HG03520 (cell line): ENCODE data around the gene MTRFR.

ENCODE experiments used
- ATAC-seq: cut with Tn5 transposase; IDR thresholded peaks from one replicate; pipeline ENCODE4 v1.9.1; 2021; ENCODE audit warnings: mild to moderate bottlenecking, moderate library complexity; ENCODE audit not compliant: unreplicated experiment

The MTRFR gene

DNA sequence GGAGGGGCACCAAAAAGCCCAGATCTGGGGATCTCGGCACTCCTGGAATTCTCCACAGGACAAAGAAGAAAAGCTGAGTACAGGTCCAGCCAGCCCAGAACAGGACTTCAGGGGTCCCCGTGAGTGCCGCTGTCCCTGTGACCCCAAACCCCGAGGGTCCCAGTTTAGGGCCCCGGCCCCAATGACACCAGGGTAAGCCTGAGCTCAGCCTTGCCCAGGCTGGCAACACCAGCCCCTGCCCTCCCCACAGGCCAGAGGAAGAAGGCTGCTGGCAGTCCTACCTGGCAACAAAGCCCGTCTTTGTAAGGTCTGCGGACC is 36.6 kb downstream of the MTRFR start:
- no peak for ATAC-seq

DNA sequence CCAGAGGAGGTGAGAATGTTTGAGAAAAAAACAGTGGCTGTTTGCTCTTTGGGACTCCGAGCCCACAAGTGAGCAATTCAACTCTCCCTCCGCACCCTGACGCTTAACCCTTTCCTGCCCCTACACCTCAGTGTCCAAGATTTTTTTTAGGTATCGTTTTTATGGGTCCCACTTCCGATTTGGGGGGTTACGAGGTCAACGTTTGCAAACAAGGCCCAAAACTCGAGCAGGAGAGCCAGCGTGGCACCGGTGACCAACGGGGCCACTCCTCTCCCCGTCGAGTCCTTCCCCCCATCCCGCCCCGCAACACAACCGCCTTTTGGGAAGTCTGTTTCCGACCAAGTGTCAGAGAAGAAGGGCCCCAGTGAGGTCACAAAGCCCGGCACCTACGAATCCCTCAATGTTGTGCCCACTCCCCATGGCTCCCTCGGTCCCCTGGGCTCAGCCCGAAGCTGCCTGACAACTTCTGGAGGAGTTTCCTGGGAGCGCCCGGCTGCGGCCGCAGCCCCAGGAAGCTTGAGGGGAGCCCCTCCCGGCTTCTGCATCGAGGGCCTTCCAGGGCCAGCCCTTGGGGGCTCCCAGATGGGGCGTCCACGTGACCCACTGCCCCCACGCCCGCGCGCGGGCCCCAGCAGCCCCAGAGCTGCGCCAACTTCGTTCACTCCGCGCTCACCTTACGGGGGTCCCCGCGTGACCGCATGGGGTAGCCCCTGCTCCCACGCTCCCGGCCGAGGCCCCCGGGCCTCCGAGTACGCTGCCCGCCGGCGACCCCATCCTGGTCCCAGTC is 37.2 kb downstream of the MTRFR start:
- no peak for ATAC-seq

DNA sequence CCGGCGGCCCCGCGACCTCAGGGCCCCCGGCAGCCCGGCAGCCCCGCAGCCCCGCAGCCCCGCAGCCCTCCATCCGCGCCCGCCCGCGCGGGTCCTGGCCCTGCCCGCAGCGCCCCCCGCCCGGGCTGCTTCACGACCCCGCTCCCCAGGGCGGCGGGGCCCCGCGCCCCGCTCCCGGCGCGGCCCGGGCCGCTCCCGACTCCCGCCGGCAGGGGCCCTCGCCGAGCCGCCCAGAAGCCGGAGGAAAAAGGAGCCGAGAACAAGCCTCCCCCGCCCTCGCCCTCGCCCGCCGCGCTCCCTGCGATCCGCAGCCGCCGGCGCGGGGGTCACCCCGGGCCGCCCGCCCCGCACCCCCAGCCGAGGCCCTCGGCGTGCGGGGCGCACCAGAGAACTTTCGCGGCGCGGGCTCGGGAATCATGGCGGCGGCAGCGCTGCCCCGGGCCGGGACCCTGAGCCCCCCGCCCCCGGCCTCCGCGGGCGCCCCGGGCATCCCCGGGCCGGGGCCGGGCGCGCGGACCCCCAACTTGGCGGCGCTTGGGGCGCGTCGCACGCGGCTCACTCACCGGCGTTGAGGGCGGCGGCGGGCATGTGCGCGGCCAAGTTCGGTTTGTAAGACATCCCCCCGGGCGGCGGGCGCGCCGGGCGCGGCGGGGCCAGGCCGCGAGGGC is 37.9 kb downstream of the MTRFR start:
- peak; percentile 43 for ATAC-seq

DNA sequence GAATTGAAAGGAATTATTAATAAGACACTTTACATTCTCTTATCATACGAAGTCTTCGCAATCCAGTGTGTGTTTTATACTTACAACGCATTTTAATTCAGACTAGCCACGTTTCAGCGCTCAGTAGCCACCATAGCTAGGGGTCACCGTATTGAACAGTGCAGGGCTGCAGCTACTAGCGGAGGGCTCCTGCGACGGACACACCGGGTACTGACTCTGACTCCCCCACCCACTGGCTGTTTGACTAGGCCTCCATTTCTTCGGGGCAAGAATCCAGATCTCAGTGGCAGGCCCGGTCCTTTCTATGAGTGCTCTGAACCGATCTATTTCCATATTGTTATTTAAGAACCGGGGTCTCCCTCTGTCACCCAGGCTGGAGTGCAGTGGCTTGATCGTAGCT is 39.9 kb downstream of the MTRFR start:
- ATAC-seq: no peak

DNA sequence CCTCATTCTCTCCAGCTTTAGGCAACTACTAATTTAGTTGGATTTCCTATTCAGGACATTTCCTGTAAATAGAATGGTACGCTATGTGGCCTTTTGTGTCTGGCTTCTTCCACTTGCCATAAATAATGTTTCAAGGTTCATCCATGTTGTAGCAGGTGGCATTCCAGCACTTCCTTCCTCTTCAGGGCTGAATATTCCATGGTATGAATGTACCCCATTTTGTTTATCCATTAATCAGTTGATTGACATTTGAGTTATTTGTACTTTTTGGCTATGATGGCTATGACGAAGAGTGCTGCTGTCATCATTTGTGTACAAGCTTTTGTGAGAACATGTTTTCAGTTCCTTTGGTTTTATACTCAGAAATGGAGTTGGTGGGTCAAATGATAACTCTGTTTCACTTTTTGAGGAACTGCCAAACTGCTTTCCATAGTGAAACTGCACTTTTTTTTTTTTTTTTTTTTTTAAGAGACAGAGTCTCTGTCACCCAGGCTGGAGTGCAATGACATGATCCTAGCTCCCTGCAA is 44.9 kb downstream of the MTRFR start:
- peak; percentile 76 for ATAC-seq

DNA sequence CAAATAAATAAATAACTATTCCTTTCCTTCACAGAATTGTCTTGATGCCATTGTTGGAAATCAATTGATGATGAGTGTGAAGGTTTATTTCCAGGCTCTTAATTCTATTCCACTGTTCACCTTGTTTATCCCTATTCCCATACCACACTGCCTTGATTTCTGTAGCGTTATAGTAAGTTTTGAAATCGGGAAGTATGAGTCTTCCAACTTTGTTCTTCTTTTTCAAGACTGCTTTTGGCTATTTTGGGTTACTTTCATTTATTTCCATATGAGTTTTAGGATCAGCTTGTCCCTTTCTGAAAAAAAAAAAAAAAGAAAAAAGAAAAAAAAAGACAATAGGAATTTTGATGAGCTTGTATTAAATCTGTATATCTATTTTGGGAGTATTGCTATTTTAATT is 47.7 kb downstream of the MTRFR start:
- ATAC-seq: no peak

DNA sequence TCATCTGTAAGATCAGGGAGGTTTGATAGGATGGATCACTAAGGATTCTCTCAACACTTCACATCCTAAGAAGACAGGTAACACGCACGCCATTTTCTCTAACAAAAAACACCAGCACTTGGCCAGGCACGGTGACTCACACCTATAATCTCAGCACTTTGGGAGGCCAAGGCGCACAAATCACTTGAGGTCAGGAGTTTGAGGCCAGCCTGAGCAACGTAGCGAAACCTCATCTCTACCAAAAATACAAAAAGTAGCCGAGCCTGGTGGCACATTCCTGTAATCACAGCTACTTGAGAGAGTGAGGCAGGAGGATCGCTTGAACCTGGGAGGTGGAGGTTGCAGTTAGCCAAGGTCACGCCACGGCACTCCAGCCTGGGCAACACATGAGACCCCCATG is 48.9 kb downstream of the MTRFR start:
- no peak for ATAC-seq

DNA sequence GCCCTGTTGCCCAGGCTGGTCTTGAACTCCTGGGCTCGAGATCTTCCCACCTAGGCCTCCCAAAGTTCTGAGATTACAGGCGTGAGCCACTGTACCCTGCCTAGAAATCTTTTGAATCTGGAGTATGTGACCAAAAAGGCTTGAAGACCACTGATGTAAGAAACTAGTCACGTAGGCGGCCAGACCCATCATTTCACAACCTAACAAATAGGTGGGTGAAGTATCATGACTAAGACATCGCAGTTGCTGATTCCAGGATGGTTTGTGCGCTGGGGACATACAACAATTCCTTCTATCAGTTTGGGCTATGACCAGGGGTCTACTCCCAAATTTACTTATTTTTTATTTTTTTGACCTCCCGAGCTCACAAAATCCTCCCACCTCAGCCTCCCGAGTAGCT is 50.2 kb downstream of the MTRFR start:
- ATAC-seq: no peak

DNA sequence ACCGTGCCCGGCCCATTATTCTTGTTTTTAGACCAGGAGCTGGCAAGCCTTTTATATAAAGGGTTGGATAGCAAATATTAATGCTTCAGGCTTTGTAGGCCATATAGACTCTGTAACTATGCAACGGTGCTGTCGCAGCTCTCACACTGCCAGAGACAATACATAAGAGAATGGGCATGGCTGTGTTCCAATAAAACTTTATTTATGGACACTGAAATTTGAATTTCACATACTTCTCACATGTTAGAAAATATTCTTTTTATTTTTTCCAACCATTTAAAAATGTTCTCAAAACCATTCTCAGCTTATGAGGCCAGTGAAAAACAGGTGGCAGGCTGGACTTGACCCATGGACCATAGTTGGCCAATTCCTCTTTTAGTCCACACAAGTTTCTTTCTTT is 51.4 kb downstream of the MTRFR start:
- no peak for ATAC-seq

DNA sequence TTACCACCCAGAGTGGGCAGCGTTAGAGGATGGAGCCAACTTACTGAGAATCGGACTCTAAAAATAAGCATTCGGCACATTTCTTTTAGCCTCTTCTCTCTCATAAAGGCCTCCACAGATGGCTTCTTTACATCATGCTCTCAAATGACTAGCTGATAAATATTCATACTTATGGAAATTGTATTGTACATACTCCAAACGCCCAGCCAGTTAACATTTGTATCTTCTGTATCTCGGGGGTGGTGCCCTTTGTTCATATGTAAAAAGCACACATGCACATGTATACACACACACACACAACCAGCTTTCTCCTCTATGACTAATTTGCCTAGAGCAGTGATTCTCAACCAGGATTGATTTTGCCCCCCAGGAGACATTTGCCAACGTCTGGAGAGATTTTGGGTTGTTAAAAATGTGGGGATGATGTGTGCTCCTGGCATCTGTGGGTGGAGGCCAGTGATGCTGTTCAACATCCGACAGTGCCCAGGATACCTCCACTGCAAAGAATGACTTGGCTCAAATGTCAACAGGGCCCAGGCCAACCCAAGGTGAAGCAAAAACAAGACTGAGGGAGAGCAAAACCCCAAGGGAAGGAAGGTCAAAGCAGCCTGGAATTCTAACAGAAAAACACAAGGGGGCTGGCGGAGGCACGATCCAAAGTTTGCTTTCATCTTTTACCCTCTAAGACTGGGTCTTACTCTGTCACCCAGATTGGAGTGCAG is 53.6 kb downstream of the MTRFR start:
- ATAC-seq: no peak

DNA sequence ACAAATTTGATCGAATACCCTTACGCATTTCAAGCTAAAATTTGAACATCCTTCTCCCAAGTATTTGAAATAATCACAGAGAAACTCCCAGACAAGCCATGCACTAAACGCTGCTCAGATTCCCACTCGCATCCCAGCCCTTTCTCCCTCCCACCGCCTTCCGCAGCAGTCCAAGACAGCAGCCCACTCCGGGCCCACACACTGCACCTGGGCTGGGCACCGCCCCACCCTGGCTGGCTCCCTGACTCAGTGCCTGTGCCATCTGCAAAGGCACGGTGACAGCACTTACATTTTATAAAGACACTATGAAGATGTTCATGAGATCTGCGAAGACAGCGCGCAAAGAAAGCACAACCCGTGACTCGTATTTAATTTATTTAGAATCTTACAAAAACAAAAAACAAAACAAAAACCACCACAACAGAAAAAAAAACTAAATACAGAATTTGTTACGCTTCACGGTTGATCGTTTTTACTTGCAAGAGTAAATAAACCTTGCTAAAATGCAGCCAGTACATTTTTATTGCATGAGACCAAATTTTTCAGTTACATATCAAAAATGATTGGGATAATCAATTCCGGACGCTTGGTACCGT is 55.6 kb downstream of the MTRFR start:
- no peak for ATAC-seq

DNA sequence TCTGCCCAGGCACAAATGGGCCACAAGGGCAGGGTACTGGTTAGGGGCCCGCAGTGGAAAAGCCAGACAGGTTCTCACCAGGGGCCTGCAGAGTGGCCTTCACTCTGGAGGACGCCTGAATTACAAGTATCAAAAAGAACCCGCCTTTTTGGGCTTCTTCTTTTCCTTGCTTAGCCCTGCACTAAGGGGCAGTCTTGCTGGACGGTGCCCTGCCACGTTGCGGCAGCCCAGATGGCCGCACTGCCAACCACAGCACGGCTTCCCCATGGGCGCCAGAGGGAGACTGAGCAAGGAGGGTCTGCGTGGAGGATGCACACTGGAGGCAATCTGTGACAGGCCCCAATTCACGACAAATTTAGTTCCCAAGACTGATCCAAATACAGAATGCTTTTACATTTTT is 56.7 kb downstream of the MTRFR start:
- no peak for ATAC-seq

DNA sequence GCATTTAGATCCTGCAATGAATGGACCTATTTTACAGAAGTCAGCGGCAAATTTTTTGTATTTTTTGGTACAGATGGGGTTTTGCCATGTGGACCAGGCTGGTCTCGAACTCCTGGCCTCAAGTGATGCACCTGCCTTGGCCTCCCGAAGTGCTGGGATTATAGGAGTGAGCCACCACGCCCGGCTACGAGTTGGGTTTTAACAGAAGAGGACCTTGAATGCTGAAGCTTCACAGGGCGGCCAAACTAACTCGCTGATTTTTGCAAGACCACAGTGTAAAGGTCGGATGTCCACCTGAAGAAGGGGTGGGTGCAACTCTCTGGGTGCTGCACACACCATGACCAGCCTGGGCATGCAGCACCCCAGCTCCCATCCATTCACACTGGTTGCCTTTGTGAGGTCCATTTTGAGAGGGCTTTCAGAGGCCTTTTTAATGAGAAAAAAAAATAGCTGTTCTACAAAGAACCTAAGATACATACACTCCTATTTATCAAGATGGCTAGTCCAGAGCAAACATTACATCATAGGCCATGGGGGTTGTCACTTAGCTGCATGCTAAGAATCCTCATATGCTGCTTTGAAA is 60.0 kb downstream of the MTRFR start:
- ATAC-seq: no peak

DNA sequence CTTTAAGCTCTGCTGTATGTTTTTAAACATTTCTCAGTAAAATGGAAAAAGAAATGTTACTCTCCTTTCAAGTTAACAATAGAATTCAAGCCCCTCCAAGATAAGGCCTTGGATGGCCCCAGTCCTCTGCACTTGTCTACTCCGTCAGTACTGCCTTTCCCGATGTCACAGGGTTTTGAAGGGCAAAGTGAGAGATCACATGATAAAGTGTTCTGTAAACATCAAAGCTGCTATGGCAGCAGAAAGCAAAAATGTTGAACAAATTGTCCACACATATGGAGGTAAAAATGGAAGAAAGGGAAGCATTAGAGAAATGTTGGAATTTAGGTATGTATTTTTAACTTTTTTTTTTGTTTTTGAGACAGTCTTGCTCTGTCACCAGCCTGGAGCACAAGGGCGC is 71.9 kb downstream of the MTRFR start:
- no peak for ATAC-seq

DNA sequence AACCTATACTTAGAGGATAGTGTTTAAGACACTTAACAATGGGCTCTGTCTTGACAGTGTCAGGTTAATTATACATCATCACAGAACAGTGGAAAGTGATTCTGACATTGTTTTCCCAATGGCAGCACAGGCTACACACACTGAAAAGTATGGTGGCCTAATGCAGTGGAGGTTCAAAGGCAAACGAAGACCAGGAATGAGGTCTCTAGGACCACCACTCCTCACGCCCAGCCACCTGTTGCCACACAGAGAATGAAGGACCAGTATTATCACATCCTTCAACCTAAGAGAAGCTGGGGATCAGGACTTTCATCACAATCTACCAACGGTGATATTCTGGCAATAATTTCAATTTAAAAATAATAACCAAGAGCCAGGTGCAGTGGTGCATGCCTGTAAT is 73.0 kb downstream of the MTRFR start:
- ATAC-seq: no peak
